Medulla oblongata (tissue), 1 donor: Measurements from ENCODE around the gene GBP1.
"Not testable (repeated sequence)": the region's sequence is repeated elsewhere in the genome, so short reads cannot be mapped to it uniquely, and the experiment has no call there.

Experiments
- DNase-seq: peaks from one replicate; pipeline ENCODE4 v3.0.0-alpha.2; 2015; ENCODE audit errors: extremely low spot score

GBP1 gene, protein sequence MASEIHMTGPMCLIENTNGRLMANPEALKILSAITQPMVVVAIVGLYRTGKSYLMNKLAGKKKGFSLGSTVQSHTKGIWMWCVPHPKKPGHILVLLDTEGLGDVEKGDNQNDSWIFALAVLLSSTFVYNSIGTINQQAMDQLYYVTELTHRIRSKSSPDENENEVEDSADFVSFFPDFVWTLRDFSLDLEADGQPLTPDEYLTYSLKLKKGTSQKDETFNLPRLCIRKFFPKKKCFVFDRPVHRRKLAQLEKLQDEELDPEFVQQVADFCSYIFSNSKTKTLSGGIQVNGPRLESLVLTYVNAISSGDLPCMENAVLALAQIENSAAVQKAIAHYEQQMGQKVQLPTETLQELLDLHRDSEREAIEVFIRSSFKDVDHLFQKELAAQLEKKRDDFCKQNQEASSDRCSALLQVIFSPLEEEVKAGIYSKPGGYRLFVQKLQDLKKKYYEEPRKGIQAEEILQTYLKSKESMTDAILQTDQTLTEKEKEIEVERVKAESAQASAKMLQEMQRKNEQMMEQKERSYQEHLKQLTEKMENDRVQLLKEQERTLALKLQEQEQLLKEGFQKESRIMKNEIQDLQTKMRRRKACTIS

DNA sequence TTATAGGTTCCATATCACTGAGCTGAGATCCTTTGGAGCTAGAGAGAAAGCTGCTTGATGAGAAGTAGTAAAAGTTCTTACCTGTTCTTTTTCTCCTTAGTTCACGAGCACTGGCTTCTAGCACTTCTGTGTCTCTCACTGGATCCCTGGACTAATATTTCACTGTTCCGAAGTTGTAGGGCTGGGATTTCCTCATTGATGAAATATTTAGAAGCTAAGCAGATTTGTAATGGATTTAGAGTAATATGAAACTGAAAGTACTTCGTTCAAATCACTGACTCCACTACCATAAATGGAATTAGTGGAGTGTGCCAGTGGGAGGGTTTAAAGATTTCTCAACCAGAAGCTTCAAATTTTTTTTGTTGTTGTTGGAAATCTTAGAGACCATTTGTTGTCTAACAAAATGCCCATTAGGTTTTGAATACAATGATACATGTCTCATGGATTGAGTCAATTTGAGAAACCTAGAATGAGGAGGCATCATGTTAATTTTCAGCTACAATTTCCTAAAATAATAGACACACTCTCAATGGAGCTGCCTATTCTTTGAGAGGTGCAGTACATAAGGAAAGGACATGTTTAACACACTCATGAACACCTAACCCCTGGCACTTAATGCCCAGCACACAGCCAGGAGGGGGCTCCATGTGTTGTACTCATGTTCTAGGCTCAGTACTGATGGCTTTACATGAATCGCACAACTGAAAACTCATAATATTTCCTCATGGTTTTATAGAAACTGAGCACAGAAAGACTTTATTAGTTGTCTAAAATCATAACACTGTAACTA lies at the start of gene GBP1:
TSS of gene GBP1 (minus strand) at position 130 of the 790 bp plus-strand sequence. CDS start 1,974 bp downstream, outside the sequence.
- peak; percentile 81 for DNase-seq

- no peak for DNase-seq
Measured at GRCh38 chr1:89114662-89115061, 49.7 kb upstream of the GBP1 start.

- DNase-seq: peak; percentile 73
Measured at GRCh38 chr1:89112871-89113613, 48.0 kb upstream of the GBP1 start.

DNA sequence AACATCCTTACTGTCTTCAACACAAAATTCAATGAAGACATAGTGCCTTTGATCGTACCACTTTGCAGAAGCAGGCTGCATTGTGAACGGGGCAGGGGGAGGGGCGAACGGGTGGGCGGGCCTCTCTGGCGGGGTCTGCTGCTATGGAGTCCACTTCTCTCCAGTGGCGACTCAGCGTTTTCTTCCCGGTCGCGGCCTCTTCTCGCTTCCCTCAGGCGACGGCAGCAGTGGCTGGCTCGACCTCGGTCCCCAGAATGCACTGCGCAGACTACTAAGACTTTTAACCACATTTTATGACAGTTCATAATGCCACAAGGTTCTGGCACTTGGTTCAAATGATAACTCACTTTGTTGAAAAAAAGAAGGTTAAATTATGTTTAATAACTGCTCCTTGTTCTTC lies 39.7 kb upstream of the GBP1 start:
- DNase-seq: no peak

DNA sequence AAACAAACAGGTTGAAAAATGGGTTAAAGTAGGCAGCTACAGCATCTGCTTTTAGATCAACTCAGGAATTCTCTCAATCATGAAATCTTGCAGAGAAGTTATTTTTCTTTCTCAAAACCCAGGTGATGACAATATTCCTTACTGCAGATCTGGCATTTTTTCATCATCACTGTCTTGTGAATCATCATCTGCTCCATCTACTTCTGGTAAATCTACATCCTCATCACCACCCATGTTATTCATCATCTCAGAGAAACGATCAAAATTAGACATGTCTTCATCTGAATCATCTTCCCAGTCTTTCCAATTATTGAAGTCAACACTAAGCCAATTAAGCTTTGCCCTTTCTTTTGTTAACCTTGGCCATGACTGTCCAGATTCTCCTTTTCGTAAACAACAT lies 39.1 kb upstream of the GBP1 start:
- no peak for DNase-seq

- no peak for DNase-seq
Measured at GRCh38 chr1:89102021-89102420, 37.0 kb upstream of the GBP1 start.

DNA sequence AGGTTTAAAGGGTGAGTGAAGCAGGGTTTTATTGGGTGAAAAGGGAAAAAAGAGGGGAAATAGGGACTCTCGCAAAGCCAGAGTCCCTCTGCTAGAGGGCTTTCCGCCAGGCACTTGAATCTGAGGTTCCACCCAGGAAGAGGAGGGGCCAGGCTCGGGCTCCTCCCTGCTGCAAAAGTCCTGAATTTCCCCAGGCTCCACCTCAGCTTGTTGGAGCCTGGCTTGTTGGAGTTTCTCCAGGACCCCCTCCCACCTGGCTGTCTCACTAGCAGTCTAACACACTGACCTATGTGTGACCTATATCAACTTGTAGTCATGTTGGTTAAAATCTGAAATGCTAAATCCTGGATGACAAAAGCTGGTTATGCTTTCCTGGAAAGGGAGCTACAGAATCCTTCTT lies 35.4 kb upstream of the GBP1 start:
- DNase-seq: no peak

- no peak for DNase-seq
Measured at GRCh38 chr1:89098857-89099256, 33.8 kb upstream of the GBP1 start.

GRCh38 chr1:89095737-89096136 lies 30.7 kb upstream of the GBP1 start:
- DNase-seq: no peak

DNA sequence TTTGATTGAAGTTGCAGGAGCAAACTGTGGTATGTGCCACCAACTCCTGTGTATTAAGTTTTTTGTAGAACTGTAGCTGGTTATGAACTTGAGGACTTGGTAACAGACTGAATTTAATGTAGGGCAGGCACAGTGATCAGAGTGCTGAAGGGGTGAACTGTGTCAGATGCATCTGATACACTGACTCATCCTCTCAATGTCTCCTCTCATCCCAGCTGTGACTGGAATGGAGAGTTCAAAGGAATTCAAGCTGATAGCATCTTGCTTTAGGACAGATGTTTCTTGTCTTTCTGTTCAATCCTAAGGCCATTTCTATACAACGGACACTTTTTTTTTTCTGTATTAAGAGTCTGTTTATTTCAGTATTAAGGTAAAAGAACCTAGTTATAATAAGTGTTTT lies 25.0 kb upstream of the GBP1 start:
- no peak for DNase-seq

- no peak for DNase-seq
Measured at GRCh38 chr1:89088572-89088971, 23.6 kb upstream of the GBP1 start.

DNA sequence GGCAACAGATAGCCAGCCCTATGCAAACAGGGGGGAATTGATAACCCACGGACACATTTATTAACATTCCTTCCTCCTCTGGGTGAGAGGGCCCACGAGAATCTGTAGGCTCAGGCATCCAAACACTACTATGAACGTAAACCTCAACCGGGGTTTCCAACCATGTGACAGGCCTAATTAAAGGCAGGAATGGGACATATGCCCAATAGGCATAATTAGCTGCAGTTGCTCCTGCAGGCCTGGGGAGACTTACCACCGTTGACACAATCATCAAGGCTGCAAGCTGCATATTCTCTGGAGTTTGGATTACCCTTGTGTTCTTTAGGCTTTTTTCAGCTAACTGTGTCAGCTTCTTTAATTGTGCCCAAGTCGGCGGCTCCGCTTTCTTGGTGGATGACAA lies 22.2 kb upstream of the GBP1 start:
- no peak for DNase-seq

DNA sequence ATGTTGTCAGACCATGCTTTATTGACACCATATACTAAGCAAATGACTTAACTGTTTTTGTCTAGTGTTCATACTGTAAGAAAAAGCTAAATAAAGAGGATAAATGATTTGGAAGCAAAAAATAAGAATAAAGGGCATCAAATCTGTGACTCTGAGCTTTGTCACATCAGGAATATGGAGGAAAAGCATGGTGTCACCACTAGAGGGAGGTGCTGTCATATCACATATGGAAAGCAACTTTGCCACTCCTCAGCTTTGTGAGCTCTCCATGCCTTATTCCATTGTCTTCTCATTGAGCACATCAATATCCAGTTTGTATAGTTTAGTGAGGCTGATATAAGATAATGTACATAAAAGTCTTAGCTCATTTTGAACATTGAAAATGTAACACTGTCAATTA lies 20.8 kb upstream of the GBP1 start:
- peak; percentile 86 for DNase-seq

DNA sequence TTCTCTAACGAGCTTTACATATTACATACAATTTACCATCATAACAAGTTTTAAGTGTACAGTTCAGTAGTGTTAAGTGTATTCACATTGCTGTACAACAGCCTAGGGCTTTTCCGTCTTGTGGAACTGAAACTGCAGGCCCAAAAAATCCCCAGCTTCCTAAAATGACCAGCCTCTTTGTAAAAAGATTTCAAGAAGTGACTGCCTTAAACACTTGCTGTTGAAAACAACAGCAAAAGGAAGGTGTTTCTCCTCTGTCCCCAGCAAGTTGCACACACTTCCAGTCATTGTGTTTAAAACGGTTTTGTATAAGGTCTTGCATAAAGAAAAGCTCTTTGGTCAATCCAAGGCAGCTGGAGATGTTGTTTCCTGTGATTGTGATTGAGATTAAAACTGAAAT lies 16.0 kb upstream of the GBP1 start:
- DNase-seq: peak; percentile 76

GRCh38 chr1:89080068-89080467 lies 15.1 kb upstream of the GBP1 start:
- DNase-seq: not testable (repeated sequence)

- DNase-seq: not testable (repeated sequence)
Measured at GRCh38 chr1:89072466-89073065, 7.6 kb upstream of the GBP1 start.

DNA sequence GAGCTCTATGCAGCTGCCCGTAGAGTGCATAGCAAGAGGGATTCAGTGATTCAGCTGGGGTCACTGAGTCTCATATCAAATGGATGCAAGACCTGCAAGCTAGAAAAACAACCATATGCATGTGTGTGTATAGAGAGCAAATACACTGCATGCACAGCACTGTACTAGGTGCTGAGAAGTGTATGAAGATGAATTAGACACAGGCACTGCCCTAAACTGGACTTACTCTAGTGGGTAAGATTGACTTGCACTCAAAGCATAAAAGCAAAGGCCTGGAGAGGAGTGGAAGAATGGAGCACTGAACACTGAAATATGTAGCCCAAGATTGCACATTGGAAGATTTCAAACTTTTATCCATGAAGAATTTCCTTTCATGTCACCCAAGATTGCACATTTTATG lies 5.5 kb upstream of the GBP1 start:
- DNase-seq: peak; percentile 26

- DNase-seq: peak; percentile 51
Measured at GRCh38 chr1:89069951-89070350, 4.9 kb upstream of the GBP1 start.

GRCh38 chr1:89068291-89068690 lies 3.3 kb upstream of the GBP1 start:
- no peak for DNase-seq

DNA sequence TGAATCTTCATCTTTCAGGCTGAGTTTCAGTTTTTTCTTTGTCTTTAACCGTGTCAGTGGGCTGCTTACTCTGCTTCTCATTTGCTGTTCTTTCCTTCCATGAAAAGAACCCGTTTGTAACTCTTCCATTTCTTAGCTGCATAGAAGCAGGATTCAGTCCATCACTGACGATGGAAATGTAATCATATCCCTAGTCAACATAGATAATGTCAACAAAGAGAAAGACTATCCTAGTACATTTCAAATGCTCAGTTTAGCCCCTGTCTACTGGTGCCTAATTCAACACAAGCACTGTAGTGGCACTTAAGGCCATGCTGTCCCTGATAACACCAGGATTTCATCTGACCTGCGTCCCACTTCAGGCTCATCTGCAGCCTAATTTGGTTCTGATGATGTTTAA lies 376 bp downstream of the GBP1 start:
- DNase-seq: peak; percentile 54

- no peak for DNase-seq
Measured at GRCh38 chr1:89063094-89063493, 1.9 kb downstream of the GBP1 start.

- no peak for DNase-seq
Measured at GRCh38 chr1:89060091-89060490, 4.9 kb downstream of the GBP1 start.
